Esophagus squamous epithelium (tissue), 5 donors: ENCODE results near the gene SHPK. TPM values are rescaled to one million over a fixed set of nuclear protein-coding genes. Genes with fewer than 3 reads are reported as not detected.
A peak's percentile ranks its signal among the peaks of the same experiment; 100 is the strongest.

Experiments used
- DNase-seq: peaks from one replicate; lab custom pipeline; 2025; lab: John Stamatoyannopoulos, UW
- H3K27ac ChIP-seq, 4 donors: fragments of 200-600 bp; sonication (generic); one replicate each; pipeline ENCODE4 v1.5.1; 2016 to 2019; ENCODE audit warnings: mild to moderate bottlenecking in 1 of 4
- H3K27me3 ChIP-seq, 4 donors: fragments of 200-600 bp; sonication (generic); 1 replicate in 3 of 4; 2 replicates in 1 of 4; pipeline versions ENCODE4 v1.5.1 to v1.6.0; 2017 to 2021; ENCODE audit warnings: antibody characterized with exemption in 1 of 4
- H3K36me3 ChIP-seq, 3 donors: fragments of 200-600 bp; sonication (generic); one replicate each; pipeline ENCODE4 v1.5.1; 2016 to 2019
- H3K4me1 ChIP-seq, 3 donors: fragments of 200-600 bp; sonication (generic); one replicate each; pipeline ENCODE4 v1.5.1; 2017 to 2019
- H3K4me3 ChIP-seq, 4 donors: fragments of 200-600 bp; sonication (generic); 1 replicate in 3 of 4; 2 replicates in 1 of 4; pipeline ENCODE4 v1.5.1; 2016 to 2019; ENCODE audit warnings: mild to moderate bottlenecking in 2 of 4, moderate library complexity in 1 of 4
- H3K9me3 ChIP-seq, 3 donors: fragments of 200-600 bp; sonication (generic); one replicate each; pipeline ENCODE4 v1.5.1; 2016 to 2019
- CTCF ChIP-seq, 6 experiments: fragments of 450-650 bp in 4 of 6; fragments of 200-600 bp in 2 of 6; sonication (generic) in 2 of 6; IDR thresholded peaks; one replicate each; pipeline ENCODE4 v1.5.1; 2016 to 2019; ENCODE audit warnings: antibody characterized with exemption in 6 of 6, mild to moderate bottlenecking in 4 of 6, moderate library complexity in 4 of 6
- POLR2A ChIP-seq, 4 donors: fragments of 450-650 bp; IDR thresholded peaks; one replicate each; pipeline ENCODE4 v1.6.1; 2017; ENCODE audit warnings: antibody characterized with exemption in 4 of 4, mild to moderate bottlenecking in 4 of 4, moderate library complexity in 3 of 4
- WGBS, 2 donors: methylation state at CpG; one replicate each; pipeline ENCODE4 v1.1.5; 2018; 5-methylcytosine and 5-hydroxymethylcytosine counted together
- intact Hi-C: fragments of 100-400 bp; cut with DNase I; formaldehyde crosslinking; loops from one replicate; pipeline ENCODE4 v1.15.0; 2022
- total RNA-seq, 4 donors: library from RNA; depleted of rRNA; stranded (reverse); fragments of >200 nt; gene quantifications; one replicate each; pipeline ENCODE4 v1.1.0, GENCODE V29; 2016
- donor health status: DM: yes; HTN: yes; CAD: no.

The SHPK gene
- total RNA-seq, 4 donors from 2014 or later: 10.8 to 16.8 (median 14.3) TPM

GRCh38 chr17:3639981-3640596, 4.0 kb upstream of the SHPK start:
- WGBS, 2 donors: 56 to 59% methylated on average over 7 of the region's 7 CpGs
- Histone ChIP-seq H3K27me3 (no peaks in the 10 kb centered on the region), H3K27ac (no peak overlapping the region), H3K36me3 (peaks cover 0 to 56% (median 0%) of the 10 kb centered on the region in 3 donors), H3K4me1 (peaks cover 11 to 21% (median 13%) of the 10 kb centered on the region in 3 donors), H3K4me3 (no peak overlapping the region), H3K9me3 (no peaks in the 10 kb centered on the region)
- intact Hi-C loops: loop anchor here (10.0 kb wide), 1 partner anchor 595 kb away; no protein-coding TSS in a partner anchor
- TF ChIP-seq CTCF (IDR thresholded peaks at IDR 0.05) (no peak), POLR2A (IDR thresholded peaks at IDR 0.05) (no peak)
- DNase-seq: no peak

DNA sequence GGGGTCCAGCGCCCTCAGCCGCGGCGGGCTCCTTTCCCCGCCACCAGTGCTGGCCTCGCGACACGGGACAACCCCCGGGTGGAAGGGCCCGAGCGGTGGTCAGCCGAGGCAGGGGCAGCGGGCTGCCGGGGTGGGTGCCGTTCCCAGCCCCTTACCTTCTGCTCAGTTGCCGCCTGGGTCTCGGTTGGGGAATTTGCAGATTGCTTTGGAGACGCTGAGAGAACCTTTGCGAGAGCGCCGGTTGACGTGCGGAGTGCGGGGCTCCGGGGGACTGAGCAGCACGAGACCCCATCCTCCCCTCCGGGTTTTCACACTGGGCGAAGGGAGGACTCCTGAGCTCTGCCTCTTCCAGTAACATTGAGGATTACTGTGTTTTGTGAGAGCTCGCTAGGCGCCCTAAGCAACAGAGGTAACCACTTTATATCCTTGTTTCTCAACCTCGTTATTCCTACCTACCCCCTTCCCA, 891 bp upstream of the SHPK start:
- Histone ChIP-seq H3K27ac (peak overlapping the region; percentile 93 to 99 (median 97)), H3K9me3 (no peaks in the 10 kb centered on the region), H3K36me3 (peaks cover 0 to 41% (median 0%) of the 10 kb centered on the region in 3 donors), H3K4me1 (peaks cover 13 to 33% (median 17%) of the 10 kb centered on the region in 3 donors), H3K27me3 (no peaks in the 10 kb centered on the region), H3K4me3 (peak overlapping the region; percentile 68 to 100 (median 82))
- intact Hi-C loops: loop anchor here (10.0 kb wide), 1 partner anchor 592 kb away; no protein-coding TSS in a partner anchor
- WGBS, 2 donors: 5 to 15% methylated on average over 3 to 12 of the region's 31 CpGs
- no peak for TF ChIP-seq CTCF (IDR thresholded peaks at IDR 0.05)
- no peak for TF ChIP-seq POLR2A (IDR thresholded peaks at IDR 0.05)
- DNase-seq: no peak

DNA sequence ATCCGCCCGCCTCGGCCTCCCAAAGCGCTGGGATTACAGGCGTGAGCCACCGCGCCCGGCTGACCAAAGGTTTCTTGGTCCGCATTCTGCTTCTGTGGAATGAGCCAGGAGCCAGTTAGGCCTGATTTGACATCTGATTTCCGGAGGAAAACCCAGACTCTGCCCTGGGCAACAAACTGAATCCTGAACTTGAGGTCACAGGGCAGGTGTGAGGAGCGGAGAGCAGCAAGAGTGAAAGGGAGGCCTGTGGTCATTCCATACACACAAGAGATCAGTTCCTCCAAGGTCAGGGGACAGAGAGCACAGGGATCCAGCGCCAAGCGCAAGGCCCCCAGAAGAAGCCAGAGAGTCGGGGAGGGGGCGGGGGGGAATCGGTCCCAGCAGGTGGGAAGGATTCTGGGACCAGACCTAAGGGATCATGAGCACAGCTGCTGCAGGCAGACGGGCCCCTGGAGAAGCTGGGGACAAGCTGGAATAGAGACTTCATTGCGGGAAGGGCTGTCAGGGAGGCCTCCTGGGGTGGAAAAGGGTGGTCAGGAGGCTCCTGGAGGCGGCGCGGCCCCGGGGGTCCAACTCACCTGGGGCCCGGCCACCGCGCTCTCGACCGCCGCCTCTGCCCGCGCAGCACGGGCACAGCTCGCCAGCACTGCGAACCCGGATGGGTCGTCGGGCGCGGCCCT, 436 bp downstream of the SHPK start:
- TF ChIP-seq POLR2A (IDR thresholded peaks at IDR 0.05): no peak
- peak in 1 of 6 experiments; percentile 13 for TF ChIP-seq CTCF (IDR thresholded peaks at IDR 0.05)
- peaks cover 13 to 33% (median 17%) of the 10 kb centered on the region in 3 donors for H3K4me1 ChIP-seq
- intact Hi-C loops: loop anchor here (10.0 kb wide), 1 partner anchor 591 kb away; no protein-coding TSS in a partner anchor
- DNase-seq: no peak
- no peaks in the 10 kb centered on the region for H3K27me3 ChIP-seq
- H3K27ac ChIP-seq: peak overlapping the region; percentile 93 to 99 (median 97)
- no peaks in the 10 kb centered on the region for H3K9me3 ChIP-seq
- WGBS, 2 donors: 0 to 52% methylated on average over 3 to 12 of the region's 38 CpGs
- peaks cover 0 to 42% (median 0%) of the 10 kb centered on the region in 3 donors for H3K36me3 ChIP-seq
- peak overlapping the region; percentile 68 to 100 (median 82) for H3K4me3 ChIP-seq

- no peak for DNase-seq
- H3K36me3 ChIP-seq: peaks cover 0 to 55% (median 4%) of the 10 kb centered on the region in 3 donors
- no peaks in the 10 kb centered on the region for H3K9me3 ChIP-seq
- no peak overlapping the region for H3K4me3 ChIP-seq
- TF ChIP-seq CTCF (IDR thresholded peaks at IDR 0.05) (no peak), POLR2A (IDR thresholded peaks at IDR 0.05) (no peak)
- no peak overlapping the region for H3K27ac ChIP-seq
- H3K27me3 ChIP-seq: no peaks in the 10 kb centered on the region
- peaks cover 8 to 26% (median 10%) of the 10 kb centered on the region in 3 donors for H3K4me1 ChIP-seq
- WGBS, 2 donors: 93 to 94% methylated on average over 3 to 4 of the region's 7 CpGs
- intact Hi-C loops: loop anchor here (10.0 kb wide), 1 partner anchor 587 kb away; no protein-coding TSS in a partner anchor
Measured at GRCh38 chr17:3632287-3632686, 3.8 kb downstream of the SHPK start.
